WI38 (cell line): Measurements from ENCODE around the gene ARRDC4.

Experiments
- H3K4me3 ChIP-seq: 2 replicates; pipeline ENCODE4 v1.5.1; 2011; ENCODE audit warnings: low read depth, mild to moderate bottlenecking, control low read depth, low read length
- TF ChIP-seq, protein P1 (sequence below): IDR thresholded peaks from 2 replicates; pipeline ENCODE4 v1.5.1; 2012; ENCODE audit warnings: low read depth, mild to moderate bottlenecking, control low read depth, low read length

ARRDC4 gene

DNA sequence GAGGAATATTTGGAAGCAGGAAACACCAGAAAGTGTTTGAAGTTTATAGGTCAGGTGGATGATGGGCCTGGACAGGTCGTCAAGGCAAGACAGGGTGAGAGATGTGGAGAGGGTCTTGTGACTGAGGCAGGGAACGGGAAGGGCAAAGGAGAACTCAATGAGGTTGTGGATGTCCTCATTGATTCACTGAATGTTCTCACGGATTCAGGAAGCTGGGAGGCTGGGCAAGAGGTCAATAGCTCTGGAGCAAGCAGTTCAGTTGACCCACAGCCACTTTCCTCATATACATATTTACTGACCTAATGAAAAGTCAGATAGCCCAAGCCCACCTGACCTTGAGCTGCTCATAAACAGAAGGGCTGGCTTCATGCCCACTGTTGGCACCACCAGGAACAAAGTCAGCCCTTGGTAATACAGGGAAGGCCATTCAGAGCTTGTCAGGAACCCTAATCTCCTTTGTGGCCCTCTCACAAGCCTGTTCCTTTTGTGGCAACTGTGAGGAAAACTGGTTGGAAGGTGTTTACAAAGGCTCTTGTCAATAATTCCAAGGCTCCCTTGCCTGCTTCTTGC lies 31.6 kb downstream of the ARRDC4 start:
- H3K4me3 ChIP-seq = no peak overlapping the region
- TF ChIP-seq, protein P1, sequence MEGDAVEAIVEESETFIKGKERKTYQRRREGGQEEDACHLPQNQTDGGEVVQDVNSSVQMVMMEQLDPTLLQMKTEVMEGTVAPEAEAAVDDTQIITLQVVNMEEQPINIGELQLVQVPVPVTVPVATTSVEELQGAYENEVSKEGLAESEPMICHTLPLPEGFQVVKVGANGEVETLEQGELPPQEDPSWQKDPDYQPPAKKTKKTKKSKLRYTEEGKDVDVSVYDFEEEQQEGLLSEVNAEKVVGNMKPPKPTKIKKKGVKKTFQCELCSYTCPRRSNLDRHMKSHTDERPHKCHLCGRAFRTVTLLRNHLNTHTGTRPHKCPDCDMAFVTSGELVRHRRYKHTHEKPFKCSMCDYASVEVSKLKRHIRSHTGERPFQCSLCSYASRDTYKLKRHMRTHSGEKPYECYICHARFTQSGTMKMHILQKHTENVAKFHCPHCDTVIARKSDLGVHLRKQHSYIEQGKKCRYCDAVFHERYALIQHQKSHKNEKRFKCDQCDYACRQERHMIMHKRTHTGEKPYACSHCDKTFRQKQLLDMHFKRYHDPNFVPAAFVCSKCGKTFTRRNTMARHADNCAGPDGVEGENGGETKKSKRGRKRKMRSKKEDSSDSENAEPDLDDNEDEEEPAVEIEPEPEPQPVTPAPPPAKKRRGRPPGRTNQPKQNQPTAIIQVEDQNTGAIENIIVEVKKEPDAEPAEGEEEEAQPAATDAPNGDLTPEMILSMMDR = no peak

DNA sequence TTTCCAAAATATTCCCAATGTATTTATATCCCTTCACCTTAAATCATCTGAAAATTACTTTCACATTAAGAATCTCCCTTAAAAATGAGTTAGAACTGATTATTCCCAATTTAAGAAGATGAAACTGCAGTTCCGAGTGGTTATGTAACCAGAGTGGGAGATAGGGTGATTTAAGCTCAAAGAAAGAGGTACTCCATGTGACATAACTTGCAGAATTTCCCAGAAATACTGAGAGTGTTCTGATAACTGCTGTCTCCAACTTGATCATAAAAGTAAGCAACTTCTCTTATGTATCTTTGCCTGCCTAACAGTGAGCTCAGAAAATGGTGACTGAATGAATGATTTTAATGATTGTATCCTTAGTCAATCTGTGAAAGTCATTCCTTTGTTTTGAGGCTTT lies 32.3 kb downstream of the ARRDC4 start:
- TF ChIP-seq, protein P1 = no peak
- H3K4me3 ChIP-seq = no peak overlapping the region

DNA sequence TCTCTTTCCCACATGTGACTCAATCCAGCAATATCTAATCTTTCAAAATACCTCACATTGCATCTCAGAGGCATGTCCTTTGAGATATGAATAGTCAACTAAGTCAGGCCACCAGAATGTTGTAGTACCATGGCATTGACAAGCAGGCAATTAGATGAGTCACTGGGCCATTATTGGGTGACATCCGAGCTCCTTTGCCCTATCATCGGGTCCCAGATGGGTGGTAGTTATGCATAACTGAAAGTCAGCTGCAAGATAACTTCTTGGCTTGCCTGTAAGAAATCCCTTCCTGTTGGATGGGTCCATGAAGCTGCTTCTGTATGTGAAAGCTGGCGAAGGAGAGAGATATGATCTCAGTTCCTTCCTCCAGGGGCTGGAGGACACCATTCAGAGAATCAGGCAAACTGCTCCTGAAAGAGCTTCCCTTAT lies 32.8 kb downstream of the ARRDC4 start:
- no peak overlapping the region for H3K4me3 ChIP-seq
- TF ChIP-seq, protein P1 = no peak

DNA sequence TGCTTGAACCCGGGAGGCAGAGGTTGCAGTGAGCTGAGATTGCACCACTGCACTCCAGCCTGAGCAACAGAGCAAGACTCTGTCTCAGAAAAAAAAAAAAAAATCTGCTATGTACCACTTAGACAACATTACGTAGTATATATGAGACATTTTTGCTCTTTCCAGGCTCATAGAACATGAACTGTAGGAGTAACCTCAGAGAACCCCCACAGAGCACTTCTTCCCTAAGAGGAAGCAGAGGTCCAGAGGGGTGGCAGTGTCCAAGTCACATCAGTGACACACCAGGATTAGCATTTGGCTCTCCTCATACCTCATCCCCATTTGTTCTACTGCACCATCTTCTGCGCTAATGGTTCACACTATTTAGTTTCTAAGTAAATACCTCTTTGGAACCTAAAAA lies 33.7 kb downstream of the ARRDC4 start:
- H3K4me3 ChIP-seq = no peak overlapping the region
- TF ChIP-seq, protein P1 = no peak

DNA sequence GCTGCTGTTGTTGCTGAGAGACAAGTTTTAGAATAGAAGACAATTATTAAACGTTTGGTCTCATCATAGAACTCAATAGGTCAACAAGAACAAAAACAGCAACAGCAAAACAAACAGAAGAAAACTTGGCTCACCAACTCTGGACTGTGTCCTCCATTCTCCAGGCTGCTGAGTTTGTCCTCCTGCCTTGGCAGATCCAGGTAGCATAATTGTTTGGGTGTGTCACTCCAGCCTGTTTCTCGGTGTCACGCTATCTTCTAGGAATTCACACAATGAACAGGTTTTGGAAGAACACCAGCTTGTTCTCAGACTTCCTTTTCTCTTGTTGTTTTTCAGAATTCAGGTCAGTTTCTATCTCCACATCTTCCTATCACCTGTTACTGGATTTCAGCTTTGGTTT lies 34.7 kb downstream of the ARRDC4 start:
- TF ChIP-seq, protein P1 = no peak
- H3K4me3 ChIP-seq = no peak overlapping the region

DNA sequence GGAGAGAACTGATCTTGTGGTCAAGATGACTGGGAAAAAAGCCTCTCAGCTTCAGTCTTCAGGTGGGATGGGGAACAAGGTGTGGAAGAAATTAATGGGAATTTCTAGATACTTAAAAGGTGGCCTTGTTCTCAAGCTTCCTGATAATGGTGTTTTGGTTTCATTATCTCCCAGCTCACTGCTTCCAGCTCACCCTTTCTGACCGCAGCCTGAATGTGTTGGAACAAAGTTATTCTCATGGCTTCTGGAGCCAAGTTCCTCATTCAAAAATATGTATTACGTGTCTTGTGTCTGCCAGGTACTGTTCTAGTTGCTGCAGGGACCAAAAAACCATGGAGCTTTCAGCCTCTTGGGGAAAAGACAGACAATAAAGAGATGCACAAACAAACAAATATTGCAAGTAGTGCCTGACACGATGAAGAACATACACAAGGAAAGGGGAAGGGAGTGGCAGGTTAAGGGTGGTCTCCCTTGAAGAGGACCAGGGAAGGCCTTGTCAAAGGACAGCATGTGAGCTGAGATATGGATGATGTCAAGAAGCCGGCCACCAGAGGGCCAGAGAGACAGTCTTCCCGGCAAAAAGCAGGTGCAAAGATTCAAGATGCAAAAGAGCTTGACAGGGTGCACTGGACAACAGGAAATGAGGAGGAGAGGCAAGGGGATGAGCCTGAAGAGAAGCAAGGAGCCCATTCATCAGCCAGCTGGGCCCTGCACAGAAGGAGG lies 35.5 kb downstream of the ARRDC4 start:
- H3K4me3 ChIP-seq = no peak overlapping the region
- TF ChIP-seq, protein P1 = peak; percentile 25; the same call in 1 of the 2 replicates

DNA sequence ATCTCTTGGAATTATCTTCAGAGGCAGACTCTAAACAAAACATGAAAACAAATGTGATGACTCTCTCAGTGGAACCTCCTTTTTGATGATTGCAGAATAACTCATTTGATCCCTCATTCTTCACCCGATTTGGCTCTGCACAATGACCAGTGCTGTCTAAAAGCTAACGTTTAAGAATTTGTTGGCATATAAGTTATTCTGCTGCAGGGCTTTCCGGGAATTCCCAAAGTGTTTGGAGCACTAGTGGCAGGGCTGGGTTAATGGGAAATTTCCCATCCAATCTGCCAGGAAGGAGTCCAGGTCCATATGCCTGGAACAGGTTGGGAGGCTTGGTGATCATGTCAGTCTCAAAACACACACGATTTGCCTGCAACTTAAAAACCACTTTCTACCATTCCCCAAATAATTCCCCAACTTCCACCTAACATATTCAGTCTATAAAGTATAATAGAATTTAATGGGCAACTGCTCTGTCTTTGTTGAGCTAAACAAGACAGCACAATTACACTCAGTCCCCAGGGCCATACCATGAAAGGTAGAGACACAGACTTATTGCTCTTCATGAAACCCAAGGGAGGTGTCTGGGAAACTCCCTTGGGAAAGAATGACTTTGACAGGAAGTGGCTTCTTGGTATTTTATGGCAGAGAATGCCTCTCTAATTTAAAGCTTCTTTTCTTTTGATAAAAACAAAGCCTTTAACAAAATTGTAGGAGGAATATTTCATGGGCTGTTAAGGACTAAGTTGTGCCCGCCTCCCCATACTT lies 38.0 kb downstream of the ARRDC4 start:
- H3K4me3 ChIP-seq = no peak overlapping the region
- TF ChIP-seq, protein P1 = no peak
